Measurements from ENCODE around the gene NOL9. TPM values are rescaled to one million over a fixed set of nuclear protein-coding genes. Genes with fewer than 3 reads are reported as not detected.

Gene NOL9
- total RNA-seq, 4 donors from 2014 or later = 16.6 to 25.0 (median 21.1) TPM

- Histone ChIP-seq H3K4me1 (peaks cover 50 to 62% (median 54%) of the 10 kb centered on the region in 4 donors), H3K27me3 (peaks cover 5 to 39% (median 12%) of the 10 kb centered on the region in 4 donors), H3K4me3 (peak overlapping the region; percentile 68 to 79 (median 69)), H3K27ac (replicated peaks in 1 of 4) (peak overlapping the region; percentile 74 to 81 (median 78)), H3K36me3 (no peaks in the 10 kb centered on the region), H3K9me3 (no peaks in the 10 kb centered on the region)
- DNase-seq (ENCODE audit: extremely low spot score) = no peak
- 3% methylated on average over 34 of the region's 70 CpGs for WGBS
- TF ChIP-seq CTCF (IDR thresholded peaks at IDR 0.05) = no peak
- TF ChIP-seq POLR2AphosphoS5 (IDR thresholded peaks at IDR 0.05) = peak; percentile 29 to 30
- TF ChIP-seq POLR2A (IDR thresholded peaks at IDR 0.05; ENCODE audit: low read depth) = no peak
- intact Hi-C loops (cut with DNase I) = loop anchor here (5.0 kb wide), 1 partner anchor 62 kb away; the partner anchor contains the start of gene NOL9
These were observed 63.9 kb downstream of the NOL9 start for GRCh38 chr1:6490181-6491080.

- WGBS = 0% methylated on average over 2 of the region's 21 CpGs
- DNase-seq (ENCODE audit: extremely low spot score) = no peak
- peak overlapping the region; percentile 68 to 79 (median 69) for H3K4me3 ChIP-seq
- H3K9me3 ChIP-seq = no peaks in the 10 kb centered on the region
- peaks cover 8 to 45% (median 15%) of the 10 kb centered on the region in 4 donors for H3K27me3 ChIP-seq
- intact Hi-C loops (cut with DNase I) = loop anchor here (5.0 kb wide), 2 partner anchors 63 to 158 kb away; partner anchors contain the start of gene NOL9
- no peak for TF ChIP-seq POLR2A (IDR thresholded peaks at IDR 0.05; ENCODE audit: low read depth)
- TF ChIP-seq EP300 (IDR thresholded peaks at IDR 0.05) = no peak
- peak in 1 of 2 donors; percentile 10 for TF ChIP-seq POLR2AphosphoS5 (IDR thresholded peaks at IDR 0.05)
- peak in 2 of 3 experiments; percentile 74 to 80 for TF ChIP-seq CTCF (IDR thresholded peaks at IDR 0.05)
- H3K36me3 ChIP-seq = no peaks in the 10 kb centered on the region
- H3K4me1 ChIP-seq = peaks cover 56 to 60% (median 58%) of the 10 kb centered on the region in 4 donors
- H3K27ac ChIP-seq (replicated peaks in 1 of 4) = peak overlapping the region in 1 of 4 donors; percentile 79
These were observed 64.5 kb downstream of the NOL9 start for GRCh38 chr1:6489799-6490180.

DNA sequence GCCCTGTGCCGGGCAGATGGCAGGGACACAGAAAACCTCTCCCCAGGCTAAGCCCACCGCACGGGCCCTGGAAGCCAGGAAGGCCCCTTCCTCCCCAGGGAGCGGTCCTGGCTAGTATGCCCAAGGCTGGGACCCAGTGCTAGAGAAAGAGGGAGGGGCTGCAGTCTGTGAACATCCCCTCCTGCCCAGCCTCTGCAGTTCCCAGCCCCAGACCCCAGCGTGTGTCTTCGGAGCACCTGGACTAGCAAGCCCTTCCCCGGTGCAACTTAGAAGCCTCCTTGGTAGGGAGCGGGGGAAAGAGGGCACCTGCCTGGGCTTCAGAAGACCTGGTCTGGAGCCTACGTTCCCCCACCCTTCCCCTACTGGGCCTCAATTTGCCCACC lies 64.9 kb downstream of the NOL9 start:
- no peaks in the 10 kb centered on the region for H3K9me3 ChIP-seq
- peaks cover 57 to 64% (median 58%) of the 10 kb centered on the region in 4 donors for H3K4me1 ChIP-seq
- TF ChIP-seq CTCF (IDR thresholded peaks at IDR 0.05) (no peak), POLR2AphosphoS5 (IDR thresholded peaks at IDR 0.05) (no peak), POLR2A (IDR thresholded peaks at IDR 0.05; ENCODE audit: low read depth) (no peak), EP300 (IDR thresholded peaks at IDR 0.05) (no peak)
- peaks cover 8 to 49% (median 16%) of the 10 kb centered on the region in 4 donors for H3K27me3 ChIP-seq
- no peak overlapping the region for H3K27ac ChIP-seq (replicated peaks in 1 of 4)
- DNase-seq (ENCODE audit: extremely low spot score) = no peak
- H3K4me3 ChIP-seq = no peak overlapping the region
- intact Hi-C loops (cut with DNase I) = loop anchor here (5.0 kb wide), 1 partner anchor 158 kb away; no protein-coding TSS in a partner anchor
- WGBS = no CpG with 5 or more reads among the region's 9 CpGs
- H3K36me3 ChIP-seq = no peaks in the 10 kb centered on the region

DNA sequence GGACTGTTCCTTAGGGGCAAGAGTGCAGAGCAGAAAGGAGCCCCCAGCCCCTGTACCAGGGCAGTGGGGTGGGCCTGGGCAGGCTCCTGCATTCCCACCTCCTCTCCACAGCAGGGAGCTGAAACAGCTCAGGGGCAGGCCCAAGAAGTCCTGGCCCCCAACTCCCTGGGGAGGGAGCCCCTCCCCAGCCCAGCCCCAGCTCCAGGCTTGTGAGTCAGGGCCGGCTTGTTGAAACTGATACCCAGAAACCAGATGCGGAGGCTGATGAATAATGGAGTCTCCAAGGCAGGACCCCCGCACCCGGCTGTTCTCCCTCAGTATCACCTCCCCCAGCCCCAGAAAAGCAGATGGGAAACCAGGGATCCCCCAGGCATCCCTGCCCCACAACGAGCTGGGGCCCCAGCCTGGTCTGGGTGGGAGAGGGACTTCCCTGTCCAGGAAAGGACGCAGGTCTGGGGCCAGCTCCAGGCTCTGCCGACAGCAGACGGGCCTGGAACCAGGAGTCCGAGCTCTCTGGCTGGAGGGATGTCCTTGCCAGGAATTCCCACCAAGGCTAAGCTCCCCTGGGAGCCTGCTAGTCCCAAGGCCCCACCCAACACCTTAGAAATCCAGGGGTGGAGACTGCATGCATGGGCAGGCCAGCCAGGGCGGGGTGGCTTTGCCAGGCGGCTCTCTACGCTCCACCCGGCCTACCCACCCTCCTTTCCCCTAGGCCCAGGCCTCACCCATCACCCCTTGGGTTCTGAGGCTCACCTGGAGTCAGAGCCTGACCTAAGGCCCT lies 65.5 kb downstream of the NOL9 start:
- 98% methylated on average over 5 of the region's 13 CpGs for WGBS
- Histone ChIP-seq H3K4me3 (no peak overlapping the region), H3K9me3 (no peaks in the 10 kb centered on the region), H3K36me3 (no peaks in the 10 kb centered on the region), H3K4me1 (peaks cover 57 to 68% (median 58%) of the 10 kb centered on the region in 4 donors), H3K27me3 (peaks cover 8 to 54% (median 16%) of the 10 kb centered on the region in 4 donors), H3K27ac (replicated peaks in 1 of 4) (no peak overlapping the region)
- DNase-seq (ENCODE audit: extremely low spot score) = no peak
- intact Hi-C loops (cut with DNase I) = loop anchor here (5.0 kb wide), 1 partner anchor 159 kb away; no protein-coding TSS in a partner anchor
- no peak for TF ChIP-seq CTCF (IDR thresholded peaks at IDR 0.05)
- TF ChIP-seq EP300 (IDR thresholded peaks at IDR 0.05) = no peak
- TF ChIP-seq POLR2A (IDR thresholded peaks at IDR 0.05; ENCODE audit: low read depth) = no peak
- no peak for TF ChIP-seq POLR2AphosphoS5 (IDR thresholded peaks at IDR 0.05)
